Activated T-cell treated with anti-CD3 and anti-CD28 coated beads for 24 hours (primary cell): ENCODE data around the gene COX17.

ENCODE experiments used
- DNase-seq: peaks from one replicate; pipeline ENCODE4 v3.0.0-alpha.2; 2020; ENCODE audit warnings: low read depth

Gene COX17

DNA sequence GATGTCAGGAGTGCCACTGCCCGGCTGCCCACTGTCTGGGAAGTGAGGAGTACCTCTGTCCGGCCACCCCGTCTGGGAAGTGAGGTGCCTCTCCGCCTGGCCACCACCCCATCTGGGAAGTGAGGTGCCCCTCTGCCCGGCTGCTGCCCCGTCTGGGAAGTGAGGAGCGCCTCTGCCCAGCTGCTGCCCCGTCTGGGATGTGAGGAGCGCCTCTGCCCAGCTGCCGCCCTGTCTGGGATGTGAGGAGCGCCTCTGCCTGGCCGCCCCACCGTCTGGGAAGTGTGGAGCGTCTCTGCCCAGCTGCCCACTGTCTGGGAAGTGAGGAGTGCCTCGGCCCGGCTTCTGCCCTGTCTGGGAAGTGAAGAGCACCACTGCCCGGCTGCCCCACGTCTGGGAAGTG, 3.3 kb downstream of the COX17 start:
- DNase-seq: no peak

DNA sequence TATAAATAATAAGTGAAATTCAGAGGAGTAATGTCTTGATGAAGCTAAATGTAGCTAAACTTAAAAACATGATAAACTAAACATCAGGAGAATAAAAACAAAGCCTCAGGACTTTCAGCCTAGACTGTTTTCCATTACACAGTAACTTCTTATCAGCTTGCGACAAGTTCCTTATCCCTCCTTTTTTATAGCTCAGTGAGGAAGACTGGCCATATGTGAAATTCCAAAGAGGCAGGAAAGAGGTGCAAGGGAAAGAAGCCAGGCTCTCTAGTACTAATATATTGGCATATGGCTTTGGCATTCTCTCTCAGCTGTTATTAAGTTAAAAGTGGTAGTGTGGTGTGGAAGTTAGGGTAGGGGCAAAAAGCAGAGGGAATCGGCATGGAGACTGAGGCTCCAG, 4.4 kb downstream of the COX17 start:
- no peak for DNase-seq

DNA sequence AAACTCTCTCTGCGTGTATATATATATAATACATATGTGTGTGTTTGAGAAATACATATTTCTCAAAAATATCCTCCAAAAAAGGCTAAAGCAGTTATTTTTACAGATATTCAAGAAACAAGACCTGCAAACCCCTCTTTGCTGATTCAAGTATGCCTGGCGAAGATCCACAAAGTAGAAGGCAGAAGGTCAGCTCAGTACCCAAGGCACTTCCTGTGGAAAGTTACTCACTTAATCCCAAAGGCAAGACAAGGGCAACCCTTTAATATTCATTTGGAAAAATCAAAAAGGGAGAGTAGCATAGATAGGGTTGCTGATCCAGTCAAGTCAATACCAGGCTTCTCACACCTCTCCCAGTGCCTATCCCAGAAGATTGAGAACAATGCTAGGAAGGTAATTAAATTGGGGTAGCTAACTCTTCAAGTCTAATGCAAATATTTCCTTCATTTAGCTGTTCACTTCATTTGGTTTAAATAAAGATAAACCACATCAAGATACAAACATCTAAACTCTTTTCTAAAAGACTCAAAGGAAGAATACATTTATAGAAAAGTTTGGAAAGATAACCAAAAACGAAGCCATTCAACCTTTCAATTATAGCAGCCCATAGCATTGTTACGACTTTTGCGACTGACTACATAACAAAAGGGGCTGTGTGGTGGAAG, 7.2 kb downstream of the COX17 start:
- no peak for DNase-seq

DNA sequence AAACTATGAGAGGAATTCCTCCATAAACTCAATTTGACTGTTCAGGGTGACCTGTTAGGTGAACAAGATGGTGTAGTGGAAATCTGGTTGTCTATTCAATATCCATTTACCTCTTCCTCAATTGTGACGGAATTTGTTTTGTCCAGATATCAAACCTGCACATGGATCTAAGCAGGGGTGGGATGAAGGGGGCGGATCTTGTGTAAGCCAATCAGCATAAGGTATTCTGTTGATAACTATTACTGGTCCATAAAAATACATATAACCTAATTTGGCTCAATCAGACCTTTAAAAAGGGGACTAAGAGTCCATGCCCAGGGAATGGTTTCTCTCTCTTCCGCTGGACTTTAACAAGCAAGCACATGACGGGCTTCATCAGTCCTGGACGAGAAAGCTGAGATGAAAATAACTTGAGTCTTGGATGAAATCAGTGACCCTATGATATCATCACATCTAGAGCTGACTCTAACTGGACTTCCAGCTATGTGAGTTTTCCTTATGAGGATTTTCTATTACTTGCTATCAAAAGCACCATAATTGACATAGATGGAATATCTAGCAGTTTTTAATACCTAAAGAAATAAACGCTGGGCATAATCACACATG, 11.1 kb downstream of the COX17 start:
- no peak for DNase-seq

DNA sequence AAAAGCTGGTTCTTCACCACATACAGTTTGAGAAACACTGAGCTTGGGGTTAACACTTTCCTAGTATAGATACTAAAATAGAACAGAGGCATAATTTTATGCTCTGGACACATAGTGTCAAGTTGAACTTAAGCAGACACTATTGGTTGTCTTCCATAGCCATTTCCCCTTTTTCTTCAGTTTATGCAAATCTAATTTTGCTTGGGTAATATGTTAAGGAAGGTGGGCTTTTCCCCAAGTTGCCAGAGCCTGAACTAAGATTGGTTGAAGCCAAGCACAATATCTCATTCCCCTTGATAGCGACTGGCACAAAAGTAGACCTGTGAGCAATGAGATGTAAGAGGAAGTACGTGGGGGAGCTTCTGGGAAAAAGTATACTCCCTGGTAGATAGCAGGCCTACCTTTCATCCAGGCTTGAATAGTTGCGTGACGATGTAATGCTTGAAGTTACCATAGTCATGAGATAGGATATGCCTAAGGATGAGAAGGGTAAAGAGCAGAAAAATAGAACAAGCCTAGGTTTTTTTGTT, 12.3 kb downstream of the COX17 start:
- no peak for DNase-seq

DNA sequence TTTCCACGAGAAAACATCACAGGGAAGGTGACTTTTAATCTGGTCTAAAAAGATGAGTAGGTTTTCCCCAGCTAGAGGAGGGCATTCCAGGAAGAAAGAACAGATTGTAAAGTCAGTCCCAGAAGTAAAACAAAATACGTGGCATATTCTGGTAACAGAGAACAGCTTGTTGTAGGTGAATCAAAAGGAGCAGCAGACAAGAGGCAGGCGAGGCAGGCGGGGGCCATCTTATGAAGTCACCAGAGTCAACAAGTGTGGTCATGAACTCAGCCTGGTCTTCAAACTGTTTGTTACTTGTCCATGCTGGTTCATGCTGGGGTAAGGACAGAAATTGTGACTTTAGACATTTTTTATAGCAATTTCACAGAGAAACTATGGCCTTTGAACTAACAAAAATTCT, 12.8 kb downstream of the COX17 start:
- DNase-seq: no peak

DNA sequence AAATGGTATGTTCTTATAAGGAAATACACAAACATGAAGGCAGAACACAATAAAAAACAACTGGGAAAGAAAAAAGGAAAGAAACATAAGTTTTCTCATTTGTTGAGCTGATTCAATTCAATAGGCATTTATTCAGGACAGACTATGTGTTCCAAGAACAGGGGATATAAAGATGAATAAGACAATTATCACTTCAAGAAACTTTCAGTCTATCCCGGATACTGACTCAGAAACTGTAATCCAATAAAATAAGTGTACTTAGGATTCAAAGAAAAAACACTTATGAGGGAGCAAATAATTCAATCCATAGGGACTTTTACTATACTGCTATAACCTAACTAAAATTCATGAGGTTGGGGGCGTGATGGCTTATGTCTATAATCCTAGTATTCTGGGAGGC, 13.3 kb downstream of the COX17 start:
- no peak for DNase-seq

DNA sequence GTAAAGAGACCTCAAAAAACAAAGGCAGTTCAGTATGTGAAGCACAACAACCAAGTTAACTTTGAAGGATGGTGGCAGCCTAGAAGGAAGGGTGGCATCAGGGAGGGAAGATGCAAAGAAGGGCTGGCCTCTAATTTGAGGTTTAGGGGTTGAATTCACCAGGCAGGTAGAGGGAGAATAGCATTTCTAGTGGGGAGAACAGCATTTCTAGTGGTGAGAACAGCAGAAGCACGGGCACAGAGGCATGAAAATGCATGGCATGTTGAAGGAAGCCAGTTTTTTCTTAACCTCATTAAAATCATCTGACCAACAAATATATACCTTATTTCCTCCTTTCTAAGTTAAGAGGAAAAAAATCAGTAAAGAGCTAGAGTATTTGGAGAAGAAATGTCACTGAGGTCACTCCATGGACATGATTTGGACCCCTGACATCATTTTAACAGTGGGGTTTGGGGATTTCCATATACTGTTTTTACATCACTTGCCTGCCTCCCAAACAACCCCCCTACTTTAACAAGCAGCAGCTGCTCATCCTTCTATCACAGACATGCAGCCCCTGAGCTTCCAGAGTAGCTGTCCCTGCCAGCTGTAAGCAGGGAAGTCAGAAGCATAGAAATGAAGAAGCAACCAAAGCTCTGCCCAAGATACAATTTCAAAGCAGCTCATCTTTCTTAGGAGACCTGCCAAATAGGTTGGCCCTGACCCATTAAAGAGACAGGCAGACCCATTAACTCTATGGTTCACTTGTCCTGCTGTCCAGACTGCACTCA, 14.4 kb downstream of the COX17 start:
- no peak for DNase-seq

DNA sequence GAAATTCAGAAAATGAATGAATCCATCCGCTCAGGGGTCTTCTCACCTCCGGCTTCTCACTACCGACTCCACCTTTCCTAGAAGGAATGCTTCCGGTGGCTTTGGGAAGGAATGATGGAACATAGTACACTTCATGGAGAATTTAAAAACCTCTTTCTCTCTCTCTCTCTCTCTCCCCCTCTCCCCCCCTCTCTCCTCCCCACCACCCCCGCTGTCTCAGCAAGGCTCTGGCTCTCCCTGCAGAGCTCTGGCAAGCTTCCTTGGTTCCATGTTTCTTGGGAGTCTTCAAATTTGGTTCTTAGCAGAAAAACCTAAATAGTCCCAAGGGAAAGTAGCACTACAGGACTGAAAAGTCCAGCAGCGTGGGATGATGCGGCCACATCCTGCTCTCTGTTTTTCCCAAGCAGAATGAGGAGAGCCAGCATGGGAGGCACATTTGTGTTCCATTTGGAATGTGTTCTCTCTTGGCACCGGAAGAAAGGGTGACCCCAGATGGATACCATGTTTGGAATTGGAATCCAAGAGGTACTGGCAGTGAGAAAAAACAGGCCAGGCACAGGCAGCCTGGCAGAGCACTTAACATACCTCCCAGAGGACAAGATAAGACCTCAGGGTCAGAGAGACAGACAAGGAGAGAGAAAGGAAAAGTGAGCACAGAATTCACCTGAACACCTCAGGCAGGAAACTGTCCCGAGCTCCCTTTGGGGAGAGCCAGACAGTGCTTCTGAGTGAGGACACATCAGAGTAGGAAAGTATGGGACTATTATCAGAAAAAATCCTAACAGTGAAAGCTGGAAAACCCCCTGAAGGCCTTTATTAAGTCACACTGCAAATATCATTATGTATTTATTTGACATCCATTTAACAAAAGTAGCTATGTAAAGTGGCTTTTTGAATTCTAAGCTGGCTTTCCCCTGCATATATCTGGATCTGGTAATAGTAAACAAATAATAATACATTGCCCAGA, 16.4 kb downstream of the COX17 start, which contains the start of gene POPDC2:
Gene POPDC2, minus strand, starts transcription at position 116 of the 967 bp plus-strand sequence. CDS start 166 bp downstream, outside the sequence.
- DNase-seq: no peak

DNA sequence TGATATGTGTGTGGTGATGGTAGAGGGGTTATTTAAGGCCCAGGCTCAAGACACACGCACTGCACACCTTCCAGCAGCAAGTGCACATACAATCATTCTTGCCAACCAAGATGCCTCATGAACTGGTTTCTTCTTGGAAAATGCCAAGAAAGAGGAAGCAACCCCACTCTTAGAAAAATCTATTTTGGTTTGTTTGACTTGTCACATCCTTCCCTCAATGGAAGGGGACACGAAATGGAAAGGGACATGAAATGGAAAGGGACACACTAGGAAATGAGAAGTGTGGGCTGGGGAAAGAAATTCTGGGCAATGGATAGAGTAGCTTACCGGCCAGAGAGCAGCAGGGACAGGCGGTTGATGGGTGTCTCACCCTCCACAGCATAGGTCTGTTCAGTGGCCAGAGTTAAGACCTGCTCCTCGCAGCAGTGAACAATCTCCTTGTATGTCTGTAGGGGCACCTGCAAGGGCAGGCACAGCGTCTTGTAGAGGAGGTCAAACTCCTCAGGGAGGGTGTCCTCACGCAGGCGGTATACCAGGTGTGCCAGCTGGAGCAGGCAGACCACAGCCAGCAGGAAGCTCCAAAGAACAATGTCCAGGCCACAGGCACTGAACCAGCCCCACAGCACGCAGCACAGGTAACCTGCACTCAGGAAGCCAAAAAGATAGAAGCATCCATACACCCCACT, 17.5 kb downstream of the COX17 start:
- DNase-seq: no peak

DNA sequence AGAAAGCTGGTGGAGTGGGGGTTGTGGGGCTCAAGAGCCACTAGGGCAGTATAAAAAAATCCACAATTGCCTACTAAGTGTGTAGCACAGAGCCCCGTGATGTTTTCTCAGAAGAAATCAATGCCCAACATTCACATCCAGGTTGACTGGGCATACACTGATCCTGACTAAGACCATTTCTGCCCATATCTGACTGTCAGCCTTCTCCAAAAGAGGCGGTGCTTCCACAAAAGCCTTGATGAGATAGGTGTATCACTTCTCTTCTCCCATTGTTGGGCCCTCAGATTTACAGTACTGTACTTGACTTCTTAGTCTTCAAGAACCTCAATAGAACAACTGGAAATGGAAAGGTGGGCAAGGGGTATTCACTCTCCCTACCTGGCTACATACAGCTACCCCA, 18.2 kb downstream of the COX17 start:
- no peak for DNase-seq

DNA sequence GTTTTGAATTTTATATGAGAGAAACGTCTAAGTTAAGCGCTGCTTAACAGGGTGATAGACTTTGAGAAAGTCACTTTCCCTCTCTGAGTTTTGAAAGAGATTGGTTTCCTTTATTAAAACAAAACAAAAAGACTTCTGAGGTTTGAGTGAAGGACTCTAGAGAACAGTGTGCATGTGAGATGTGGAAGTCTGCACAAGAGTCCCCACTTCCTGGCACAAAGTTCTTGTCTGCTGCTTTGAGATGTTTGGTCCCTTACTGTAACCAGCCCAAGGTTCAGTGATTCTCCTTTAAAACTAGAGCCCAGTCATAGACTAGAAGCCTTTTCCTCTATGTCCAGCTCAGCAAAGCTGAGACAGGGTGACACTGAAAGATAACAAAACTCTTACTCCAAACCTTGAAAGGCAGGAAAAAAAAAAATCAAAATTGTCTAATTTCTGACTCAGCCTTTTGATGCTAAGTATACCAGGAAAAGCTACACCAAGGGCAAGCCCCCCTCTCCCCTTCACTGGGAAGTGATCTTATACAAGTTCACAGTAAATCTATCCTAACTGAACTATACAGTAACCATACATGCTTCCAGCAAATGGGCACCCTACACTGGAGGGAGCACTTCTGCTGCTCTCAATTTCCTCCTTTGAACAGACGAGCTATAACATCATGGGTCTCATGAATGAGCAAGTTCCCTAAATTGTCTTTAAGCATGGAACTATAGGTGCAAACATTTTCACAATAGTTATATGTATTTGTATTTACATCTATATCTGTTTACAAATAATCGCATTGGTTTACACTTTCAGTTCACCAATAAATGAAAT, 19.1 kb downstream of the COX17 start:
- DNase-seq: no peak

DNA sequence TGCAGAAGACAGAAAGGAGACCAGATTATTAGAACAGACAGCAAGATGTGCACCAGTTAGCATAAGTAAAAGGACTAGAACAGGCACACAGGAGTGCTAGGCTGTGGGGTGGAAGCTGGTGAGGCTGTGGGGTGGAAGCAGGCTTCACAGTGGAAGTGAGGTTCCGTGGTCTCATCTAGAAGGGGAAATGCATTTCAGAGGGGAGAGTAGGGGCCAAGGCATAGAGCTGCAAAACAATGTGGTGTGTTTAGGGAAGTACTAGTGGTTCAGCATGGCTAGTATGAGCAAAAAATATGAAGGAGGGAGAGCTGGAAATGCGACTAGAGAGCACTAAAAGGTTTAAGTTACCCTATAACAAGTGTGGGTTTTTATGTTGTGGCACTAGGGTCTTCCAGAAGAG, 23.3 kb downstream of the COX17 start:
- DNase-seq: no peak

DNA sequence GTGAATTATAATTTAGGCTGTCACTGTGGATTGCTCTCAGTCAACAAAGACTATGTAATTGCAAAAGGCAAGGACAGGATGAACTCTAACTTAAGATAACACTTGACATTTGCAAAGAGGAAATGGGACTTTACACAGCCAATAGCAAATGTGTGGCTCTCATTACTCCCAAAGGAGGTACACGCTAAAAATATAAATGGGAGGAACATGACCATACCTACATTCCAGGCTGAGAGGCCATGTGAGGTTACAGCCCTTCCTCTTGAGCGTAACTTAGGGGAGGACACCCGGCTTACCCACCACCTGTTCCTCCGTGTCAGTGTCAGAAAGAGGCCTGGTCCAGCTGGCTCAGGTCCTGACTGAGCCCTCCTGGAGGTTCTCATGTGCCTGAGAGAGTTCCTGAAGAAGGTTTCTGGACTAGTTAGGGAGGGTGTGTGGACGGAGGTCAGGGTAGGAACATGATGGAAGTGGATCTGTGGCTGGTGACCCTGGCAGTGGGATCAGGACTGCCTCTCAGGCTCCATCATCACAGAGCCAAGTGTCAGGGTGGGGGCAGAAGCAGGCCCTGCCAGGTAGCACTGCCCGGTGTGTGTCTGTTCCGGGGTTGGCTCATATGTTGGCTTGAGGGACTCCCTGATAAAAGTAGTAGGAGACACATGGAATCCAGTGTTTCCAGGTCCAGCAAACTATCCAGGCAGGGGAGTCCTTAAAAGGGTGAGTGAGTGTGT, 24.7 kb downstream of the COX17 start:
- DNase-seq: no peak

DNA sequence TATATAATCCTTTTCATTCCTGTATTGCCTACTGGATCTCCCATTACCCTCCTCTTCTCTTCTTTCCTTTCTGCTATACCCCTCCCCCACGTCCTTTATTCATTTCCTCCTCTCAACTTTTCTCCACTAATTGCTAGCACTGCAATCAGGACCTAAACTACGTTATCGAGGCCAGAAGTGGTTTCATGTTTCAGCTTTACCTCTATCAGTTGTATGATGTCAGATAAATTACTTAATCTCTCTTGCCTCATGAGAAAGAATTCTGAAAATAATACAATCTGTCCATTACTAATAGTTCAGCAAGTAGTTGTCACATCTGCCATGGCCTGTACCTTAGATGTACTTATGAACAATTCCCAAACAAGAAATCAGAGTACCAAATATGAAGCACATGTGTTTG, 27.4 kb downstream of the COX17 start:
- no peak for DNase-seq

DNA sequence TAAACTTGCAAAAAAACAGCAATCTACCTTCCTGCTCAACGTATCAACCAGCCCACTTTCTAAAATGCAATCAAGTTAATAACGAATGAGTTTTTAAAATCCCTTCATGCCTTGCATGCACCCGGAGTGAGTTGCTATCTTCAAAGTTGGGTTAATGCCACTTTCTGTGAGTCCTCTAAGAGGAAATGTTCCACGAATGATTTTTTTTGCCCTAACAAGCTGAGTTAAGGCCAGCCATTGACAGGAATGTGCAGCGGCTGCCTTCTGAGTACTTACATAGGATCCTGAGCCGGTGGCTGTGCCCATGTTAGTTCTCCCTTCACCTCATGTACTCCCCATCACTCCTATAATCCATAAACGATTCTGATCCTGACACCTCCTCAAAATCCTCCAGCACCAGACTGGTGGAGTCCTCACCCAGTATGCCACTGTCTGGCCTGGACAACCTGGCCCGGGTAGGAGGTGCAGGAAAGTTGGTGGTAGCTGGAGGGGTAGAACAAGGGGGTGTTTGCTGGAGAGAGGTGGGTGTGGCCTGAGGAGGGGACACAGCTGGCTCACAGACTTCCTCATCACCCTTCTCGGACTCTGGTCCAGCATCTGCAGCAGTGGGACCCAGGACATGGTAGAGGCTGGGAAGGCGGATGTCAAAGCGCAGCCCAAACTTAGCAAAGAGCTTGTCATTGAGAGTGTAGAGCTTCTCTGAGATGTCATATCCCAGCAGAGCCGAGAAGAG, 29.2 kb downstream of the COX17 start:
- no peak for DNase-seq

DNA sequence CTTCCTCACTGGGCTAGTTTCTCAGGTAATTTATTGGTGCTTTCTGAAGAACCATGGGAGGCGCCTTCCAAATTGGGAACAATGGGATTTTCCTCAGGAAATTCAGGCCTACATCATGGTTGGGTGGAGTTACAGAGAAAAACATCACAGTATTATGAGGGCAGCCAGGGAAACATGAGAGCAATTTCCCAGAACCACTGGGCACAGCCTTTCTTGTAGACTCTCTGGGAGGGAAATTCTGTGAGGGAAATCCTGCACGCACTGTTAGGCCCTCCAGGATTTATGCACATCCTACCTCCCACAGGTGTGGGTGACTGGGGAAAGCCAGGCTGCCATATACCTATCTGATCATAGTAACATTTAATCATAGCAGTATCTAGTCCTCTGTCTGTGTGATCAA, 30.0 kb downstream of the COX17 start:
- DNase-seq: no peak

DNA sequence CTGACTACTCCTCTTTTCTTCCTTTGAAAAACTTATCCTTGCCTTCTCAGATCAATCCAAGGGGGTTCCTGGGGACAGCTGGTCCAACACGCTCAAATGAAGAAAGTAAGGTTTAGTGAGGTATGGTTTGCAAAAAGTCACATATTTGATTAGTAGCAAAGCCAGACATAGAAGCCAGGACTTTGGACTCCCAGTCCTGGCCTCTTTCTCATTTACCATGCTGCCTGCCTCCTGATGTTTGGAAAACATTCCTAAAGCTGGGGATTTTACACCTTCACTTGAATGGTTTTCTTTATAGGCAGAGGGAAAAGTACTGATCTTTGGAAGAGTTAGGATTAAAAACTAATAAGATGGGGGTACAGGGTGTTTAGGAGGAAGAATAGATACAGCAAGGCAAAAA, 31.4 kb downstream of the COX17 start:
- no peak for DNase-seq

DNA sequence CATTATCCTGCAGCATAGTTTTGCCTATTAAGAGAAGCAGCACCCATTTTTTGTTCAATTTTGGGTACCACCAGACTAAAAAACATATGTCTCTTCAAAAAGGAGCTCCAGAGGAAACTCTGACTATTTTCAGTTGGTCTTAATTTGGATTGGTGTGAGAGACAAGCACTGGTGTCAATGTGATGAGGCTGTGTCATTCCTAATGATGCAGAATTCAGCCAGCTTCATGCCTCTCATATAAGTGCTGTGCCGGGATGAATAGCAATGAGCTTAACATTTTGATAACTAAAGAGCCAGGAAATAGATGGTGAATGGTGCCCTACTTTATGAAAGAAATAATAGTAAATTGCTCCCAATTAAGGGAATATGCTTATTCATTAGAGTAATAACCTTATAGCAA, 32.7 kb downstream of the COX17 start:
- DNase-seq: no peak
